Right lobe of liver (tissue), 6 donors: ENCODE measurements around the gene DOCK1. TPM values are rescaled to one million over a fixed set of nuclear protein-coding genes. Genes with fewer than 3 reads are reported as not detected.

ENCODE experiments used
- ATAC-seq, 4 donors: fragments of 200-7000 bp; cut with Tn5 transposase; one replicate each; pipeline ENCODE4 v1.9.1; 2020; ENCODE audit warnings: mild to moderate bottlenecking in 4 of 4, moderate library complexity in 4 of 4
- DNase-seq, 3 donors: peaks; one replicate each; pipeline ENCODE4 v3.0.0-alpha.2; 2020
- H3K27ac ChIP-seq, 3 donors: fragments of 200-600 bp; one replicate each; pipeline ENCODE4 v1.8.0; 2022
- H3K27me3 ChIP-seq, 2 donors: fragments of 200-600 bp; one replicate each; pipeline ENCODE4 v1.8.0; 2022
- H3K36me3 ChIP-seq, 4 donors: fragments of 200-600 bp; sonication (generic) in 1 of 4; one replicate each; pipeline versions ENCODE4 v1.5.1 to v1.8.0; 2017 to 2022; ENCODE audit warnings: control low read depth in 1 of 4
- H3K4me1 ChIP-seq, 4 donors: fragments of 200-600 bp; sonication (generic) in 1 of 4; one replicate each; pipeline versions ENCODE4 v1.5.1 to v1.8.0; 2017 to 2022; ENCODE audit warnings: control low read depth in 1 of 4
- H3K4me3 ChIP-seq, 3 donors: fragments of 200-600 bp; one replicate each; pipeline ENCODE4 v1.8.0; 2022
- H3K9me3 ChIP-seq, 4 donors: fragments of 200-600 bp; sonication (generic) in 1 of 4; one replicate each; pipeline versions ENCODE4 v1.5.1 to v1.8.0; 2017 to 2022; ENCODE audit warnings: control low read depth in 1 of 4
- POLR2A ChIP-seq: fragments of 450-650 bp; IDR thresholded peaks from one replicate; pipeline ENCODE4 v1.6.1; 2017; ENCODE audit warnings: antibody characterized with exemption, mild to moderate bottlenecking
- WGBS: methylation state at CpG from one replicate; pipeline ENCODE4 v1.1.6; 2018; ENCODE audit warnings: low coverage, low lambda C conversion rate; ENCODE audit not compliant: insufficient coverage; ENCODE audit errors: missing lambda C conversion rate; 5-methylcytosine and 5-hydroxymethylcytosine counted together
- intact Hi-C, 2 donors: fragments of 100-400 bp; cut with DNase I; formaldehyde crosslinking; loops; one replicate each; pipeline versions ENCODE4 v1.11.2 to v1.14.1; 2022
- total RNA-seq, 6 experiments: library from RNA; depleted of rRNA in 2 of 6; stranded (reverse); fragments of >200 nt in 2 of 6; fragmentation: NEBNext Ultra II Directional in 3 of 6; extraction: Animal tissue kit (Norgen Biotek cat#: 25700) in 3 of 6; gene quantifications; one replicate each; pipeline versions ENCODE4 v1.1.0 to v1.2.4, GENCODE V29; 2016 to 2023
- TF ChIP-seq, protein P1 (sequence below), 4 donors: fragments of 200-600 bp in 3 of 4; fragments of 450-650 bp in 1 of 4; IDR thresholded peaks; one replicate each; pipeline versions ENCODE4 v1.5.1 to v1.8.0; 2016 to 2022; ENCODE audit warnings: antibody characterized with exemption in 4 of 4, mild to moderate bottlenecking in 2 of 4
- donor health status: DM: no; HTN: yes; CAD: no.
- donor health status: DM: no; HTN: no; CAD: no.
- donor health status: DM: no; HTN: no; CAD: no.
- donor health status: DM: no; HTN: yes; CAD: no.
- donor health status: DM: no; HTN: yes; CAD: no.

Gene DOCK1
- total RNA-seq, 6 experiments from 2014 or later = 13.8 to 17.8 (median 14.6) TPM

DNA sequence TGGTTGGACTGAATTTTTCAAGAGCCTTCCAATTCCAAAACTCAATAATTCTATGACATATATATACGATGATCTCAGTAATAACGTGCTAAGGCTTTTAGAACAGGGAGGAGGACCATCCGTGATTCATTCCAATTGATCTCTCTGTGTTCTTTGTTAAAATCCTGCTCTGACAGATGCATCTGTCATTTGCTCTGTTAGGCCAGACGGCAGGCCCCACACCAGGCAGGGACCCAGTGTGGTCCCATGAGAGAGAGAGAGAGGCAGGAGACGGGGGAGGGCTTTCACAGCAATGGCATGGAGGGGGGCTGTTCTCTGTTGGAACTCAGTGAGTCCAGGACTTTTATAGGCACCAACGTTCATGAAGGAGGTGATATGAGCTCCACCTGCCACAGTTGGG lies 451.1 kb downstream of the DOCK1 start:
- TF ChIP-seq, protein P1, sequence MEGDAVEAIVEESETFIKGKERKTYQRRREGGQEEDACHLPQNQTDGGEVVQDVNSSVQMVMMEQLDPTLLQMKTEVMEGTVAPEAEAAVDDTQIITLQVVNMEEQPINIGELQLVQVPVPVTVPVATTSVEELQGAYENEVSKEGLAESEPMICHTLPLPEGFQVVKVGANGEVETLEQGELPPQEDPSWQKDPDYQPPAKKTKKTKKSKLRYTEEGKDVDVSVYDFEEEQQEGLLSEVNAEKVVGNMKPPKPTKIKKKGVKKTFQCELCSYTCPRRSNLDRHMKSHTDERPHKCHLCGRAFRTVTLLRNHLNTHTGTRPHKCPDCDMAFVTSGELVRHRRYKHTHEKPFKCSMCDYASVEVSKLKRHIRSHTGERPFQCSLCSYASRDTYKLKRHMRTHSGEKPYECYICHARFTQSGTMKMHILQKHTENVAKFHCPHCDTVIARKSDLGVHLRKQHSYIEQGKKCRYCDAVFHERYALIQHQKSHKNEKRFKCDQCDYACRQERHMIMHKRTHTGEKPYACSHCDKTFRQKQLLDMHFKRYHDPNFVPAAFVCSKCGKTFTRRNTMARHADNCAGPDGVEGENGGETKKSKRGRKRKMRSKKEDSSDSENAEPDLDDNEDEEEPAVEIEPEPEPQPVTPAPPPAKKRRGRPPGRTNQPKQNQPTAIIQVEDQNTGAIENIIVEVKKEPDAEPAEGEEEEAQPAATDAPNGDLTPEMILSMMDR (IDR thresholded peaks at IDR 0.05) = no peak
- TF ChIP-seq POLR2A = no peak
- 85% methylated on average over 5 of the region's 6 CpGs for WGBS
- no peaks in the 10 kb centered on the region for H3K9me3 ChIP-seq
- DNase-seq (no peak), ATAC-seq (no peak)
- H3K36me3 ChIP-seq = no peaks in the 10 kb centered on the region
- H3K4me1 ChIP-seq = no peaks in the 10 kb centered on the region
- intact Hi-C loops = no loop called here
- no peak overlapping the region for H3K4me3 ChIP-seq
- H3K27ac ChIP-seq = no peak overlapping the region
- no peaks in the 10 kb centered on the region for H3K27me3 ChIP-seq

DNA sequence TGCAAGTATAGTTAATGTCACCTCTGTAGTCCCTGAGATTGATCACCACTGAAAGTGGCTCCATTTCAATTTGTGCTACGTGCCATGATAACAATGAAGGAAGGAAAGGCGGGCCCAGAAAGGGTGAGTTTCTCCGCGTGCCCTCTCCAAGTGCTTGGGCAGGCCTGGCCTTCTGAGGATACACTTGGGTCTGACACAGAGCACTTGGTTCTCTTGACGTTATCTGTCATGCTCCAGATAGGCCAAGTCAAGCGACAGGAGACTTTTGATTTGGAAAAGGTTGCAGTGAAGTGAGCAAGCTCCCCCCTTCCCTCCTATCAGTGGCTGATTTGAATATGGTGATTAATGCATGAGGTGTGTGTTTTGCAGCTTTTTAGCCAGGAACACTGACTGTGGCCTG lies 452.0 kb downstream of the DOCK1 start:
- Histone ChIP-seq H3K4me3 (no peak overlapping the region), H3K9me3 (no peaks in the 10 kb centered on the region), H3K4me1 (no peaks in the 10 kb centered on the region), H3K36me3 (no peaks in the 10 kb centered on the region), H3K27ac (no peak overlapping the region), H3K27me3 (no peaks in the 10 kb centered on the region)
- whole genome bisulfite sequencing = 81% methylated on average over 5 of the region's 6 CpGs
- TF ChIP-seq, protein P1 (IDR thresholded peaks at IDR 0.05) = no peak
- TF ChIP-seq POLR2A = no peak
- intact Hi-C loops = no loop called here
- no peak for ATAC-seq
- DNase-seq = no peak

DNA sequence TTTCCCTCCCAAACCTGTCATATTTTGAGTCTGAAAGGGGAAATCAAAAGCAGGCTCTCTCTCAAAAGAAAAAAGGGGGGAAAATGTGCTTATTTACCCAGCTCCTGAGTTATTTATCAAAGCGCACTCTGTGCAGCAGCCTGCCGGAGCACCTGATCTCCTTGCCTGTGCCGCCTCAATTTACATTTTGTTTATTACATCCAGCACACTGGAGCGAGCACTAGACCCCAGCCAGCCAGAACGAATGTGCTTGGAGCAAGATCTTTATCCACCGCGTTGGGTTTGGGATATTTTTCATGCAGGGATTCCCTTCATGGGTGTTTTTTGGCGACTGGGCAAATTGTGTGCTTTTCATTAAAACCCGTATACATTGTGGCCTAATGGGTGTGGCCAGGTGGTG lies 453.1 kb downstream of the DOCK1 start:
- Histone ChIP-seq H3K36me3 (no peaks in the 10 kb centered on the region), H3K27me3 (no peaks in the 10 kb centered on the region), H3K27ac (no peak overlapping the region), H3K4me1 (no peaks in the 10 kb centered on the region), H3K9me3 (no peaks in the 10 kb centered on the region), H3K4me3 (no peak overlapping the region)
- no peak for DNase-seq
- 92% methylated on average over 9 of the region's 9 CpGs for WGBS
- intact Hi-C loops = no loop called here
- no peak for TF ChIP-seq POLR2A
- TF ChIP-seq, protein P1 (IDR thresholded peaks at IDR 0.05) = no peak
- no peak for ATAC-seq

GRCh38 chr10:127364034-127364433 lies 458.8 kb downstream of the DOCK1 start:
- Histone ChIP-seq H3K9me3 (no peaks in the 10 kb centered on the region), H3K27ac (no peak overlapping the region), H3K4me3 (no peak overlapping the region), H3K4me1 (no peaks in the 10 kb centered on the region), H3K27me3 (no peaks in the 10 kb centered on the region), H3K36me3 (no peaks in the 10 kb centered on the region)
- WGBS = 92% methylated on average over 5 of the region's 11 CpGs
- intact Hi-C loops = no loop called here
- TF ChIP-seq POLR2A = no peak
- TF ChIP-seq, protein P1 (IDR thresholded peaks at IDR 0.05) = no peak
- no peak for ATAC-seq
- no peak for DNase-seq

- DNase-seq (no peak), ATAC-seq (no peak)
- WGBS = 96% methylated on average over 4 of the region's 5 CpGs
- no peak for TF ChIP-seq POLR2A
- TF ChIP-seq, protein P1 (IDR thresholded peaks at IDR 0.05) = no peak
- H3K36me3 ChIP-seq = no peaks in the 10 kb centered on the region
- no peaks in the 10 kb centered on the region for H3K4me1 ChIP-seq
- H3K27me3 ChIP-seq = no peaks in the 10 kb centered on the region
- intact Hi-C loops = no loop called here
- no peak overlapping the region for H3K4me3 ChIP-seq
- H3K27ac ChIP-seq = no peak overlapping the region
- H3K9me3 ChIP-seq = no peaks in the 10 kb centered on the region
Measured at GRCh38 chr10:127368101-127368500, 462.9 kb downstream of the DOCK1 start.
